Nephron (organoid): ENCODE results near the gene PRSS53.

Experiments used
- H3K27ac Mint-ChIP-seq, 3 experiments: 2 replicates each; pipeline ENCODE4 v1.8.0; 2020; ENCODE audit warnings: mixed read lengths in 3 of 3, mild to moderate bottlenecking in 2 of 3, moderate library complexity in 1 of 3
- H3K27me3 Mint-ChIP-seq: 2 replicates; pipeline ENCODE4 v1.8.0; 2021; ENCODE audit warnings: low read depth, mild to moderate bottlenecking, moderate library complexity, mixed read lengths
- H3K36me3 Mint-ChIP-seq: 2 replicates; pipeline ENCODE4 v1.8.0; 2020; ENCODE audit warnings: low read depth, mixed read lengths
- H3K4me1 Mint-ChIP-seq: 2 replicates; pipeline ENCODE4 v1.8.0; 2020; ENCODE audit warnings: mixed read lengths
- H3K4me3 Mint-ChIP-seq, 3 experiments: 2 replicates each; pipeline ENCODE4 v1.8.0; 2020; ENCODE audit warnings: mild to moderate bottlenecking in 3 of 3, mixed read lengths in 3 of 3, moderate library complexity in 2 of 3
- H3K9me3 Mint-ChIP-seq: 2 replicates; pipeline ENCODE4 v1.8.0; 2020; ENCODE audit warnings: mixed read lengths
- CTCF ChIP-seq, 3 experiments: fragments of 200-600 bp; sonication (generic); IDR thresholded peaks; one replicate each; pipeline ENCODE4 v1.5.0; 2021; ENCODE audit warnings: antibody characterized with exemption in 3 of 3; ENCODE audit not compliant: unreplicated experiment in 3 of 3

The PRSS53 gene

DNA sequence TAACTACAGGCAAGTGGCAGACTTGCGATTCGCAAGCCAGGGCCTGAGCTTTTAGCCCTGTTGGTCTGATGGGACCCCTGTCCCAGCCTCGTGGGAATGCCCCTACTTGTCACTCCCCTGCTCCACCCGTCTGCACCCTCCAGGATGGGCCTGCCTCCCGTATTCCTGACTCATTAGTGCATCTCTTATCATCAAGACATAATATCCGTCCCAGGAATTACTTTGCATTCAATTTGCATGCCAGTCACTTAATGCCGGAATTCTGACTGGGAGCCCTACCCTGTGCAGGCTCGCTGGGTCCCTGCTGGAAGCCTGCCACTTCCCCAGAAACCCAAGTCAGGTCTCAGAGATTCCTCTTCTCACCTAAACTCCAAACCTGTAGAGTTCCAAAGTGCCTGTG, 3.3 kb downstream of the PRSS53 start:
- H3K36me3 Mint-ChIP-seq, result peaks cover 15% of the 10 kb centered on the region
- H3K4me3 Mint-ChIP-seq, result peak overlapping the region in 2 of 3 experiments; percentile 20 to 78
- peak overlapping the region; percentile 74 to 91 (median 85) for H3K27ac Mint-ChIP-seq
- TF ChIP-seq CTCF (IDR thresholded peaks at IDR 0.05; ENCODE audit: unreplicated experiment in 3 of 3), result no peak
- H3K9me3 Mint-ChIP-seq, result no peaks in the 10 kb centered on the region
- H3K4me1 Mint-ChIP-seq, result peaks cover 21% of the 10 kb centered on the region
- H3K27me3 Mint-ChIP-seq, result peaks cover 3% of the 10 kb centered on the region

- Mint-ChIP-seq H3K27ac (peak overlapping the region in 2 of 3 experiments; percentile 85 to 91), H3K36me3 (peaks cover 16% of the 10 kb centered on the region), H3K4me1 (peaks cover 21% of the 10 kb centered on the region), H3K27me3 (peaks cover 3% of the 10 kb centered on the region), H3K9me3 (no peaks in the 10 kb centered on the region), H3K4me3 (peak overlapping the region in 1 of 3 experiments; percentile 78)
- no peak for TF ChIP-seq CTCF (IDR thresholded peaks at IDR 0.05; ENCODE audit: unreplicated experiment in 3 of 3)
Measured at GRCh38 chr16:31084584-31085302, 4.0 kb downstream of the PRSS53 start.

GRCh38 chr16:31083981-31084380, 4.8 kb downstream of the PRSS53 start:
- no peak for TF ChIP-seq CTCF (IDR thresholded peaks at IDR 0.05; ENCODE audit: unreplicated experiment in 3 of 3)
- no peak overlapping the region for H3K27ac Mint-ChIP-seq
- no peak overlapping the region for H3K4me3 Mint-ChIP-seq
- H3K4me1 Mint-ChIP-seq, result peaks cover 21% of the 10 kb centered on the region
- H3K27me3 Mint-ChIP-seq, result peaks cover 3% of the 10 kb centered on the region
- no peaks in the 10 kb centered on the region for H3K9me3 Mint-ChIP-seq
- peaks cover 22% of the 10 kb centered on the region for H3K36me3 Mint-ChIP-seq

GRCh38 chr16:31083556-31083955, 5.2 kb downstream of the PRSS53 start:
- H3K4me1 Mint-ChIP-seq, result peaks cover 21% of the 10 kb centered on the region
- H3K27ac Mint-ChIP-seq, result no peak overlapping the region
- TF ChIP-seq CTCF (IDR thresholded peaks at IDR 0.05; ENCODE audit: unreplicated experiment in 3 of 3), result no peak
- no peak overlapping the region for H3K4me3 Mint-ChIP-seq
- no peaks in the 10 kb centered on the region for H3K9me3 Mint-ChIP-seq
- peaks cover 3% of the 10 kb centered on the region for H3K27me3 Mint-ChIP-seq
- H3K36me3 Mint-ChIP-seq, result peaks cover 26% of the 10 kb centered on the region

DNA sequence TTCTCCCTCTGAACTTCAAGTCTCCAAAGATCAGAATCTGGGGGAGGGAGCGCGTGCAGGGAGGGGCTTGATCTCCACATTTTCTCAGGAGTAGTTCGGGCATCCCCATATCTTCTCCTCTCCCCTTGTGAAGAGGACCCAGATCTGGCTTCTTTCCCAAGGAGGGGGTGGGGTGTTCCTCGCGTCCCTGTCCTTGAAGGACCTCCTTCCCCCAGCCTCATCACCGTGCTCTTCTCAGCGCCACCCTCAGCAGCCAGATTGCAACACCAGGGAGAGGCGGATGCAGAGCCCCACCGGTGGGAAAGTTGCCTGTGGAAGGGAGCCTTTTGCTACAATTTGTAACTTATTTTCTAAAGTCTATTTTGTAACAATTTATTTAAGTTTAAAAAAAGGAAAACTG, 5.7 kb downstream of the PRSS53 start:
- H3K27ac Mint-ChIP-seq, result no peak overlapping the region
- H3K4me3 Mint-ChIP-seq, result no peak overlapping the region
- H3K27me3 Mint-ChIP-seq, result peaks cover 3% of the 10 kb centered on the region
- peaks cover 21% of the 10 kb centered on the region for H3K4me1 Mint-ChIP-seq
- TF ChIP-seq CTCF (IDR thresholded peaks at IDR 0.05; ENCODE audit: unreplicated experiment in 3 of 3), result no peak
- peaks cover 31% of the 10 kb centered on the region for H3K36me3 Mint-ChIP-seq
- no peaks in the 10 kb centered on the region for H3K9me3 Mint-ChIP-seq
